Measurements from ENCODE around the gene ELL.

ELL gene

GRCh38 chr19:18503971-18504885 lies 17.6 kb downstream of the ELL start:
- peak in 1 of 2 donors; percentile 7 for DNase-seq

DNA sequence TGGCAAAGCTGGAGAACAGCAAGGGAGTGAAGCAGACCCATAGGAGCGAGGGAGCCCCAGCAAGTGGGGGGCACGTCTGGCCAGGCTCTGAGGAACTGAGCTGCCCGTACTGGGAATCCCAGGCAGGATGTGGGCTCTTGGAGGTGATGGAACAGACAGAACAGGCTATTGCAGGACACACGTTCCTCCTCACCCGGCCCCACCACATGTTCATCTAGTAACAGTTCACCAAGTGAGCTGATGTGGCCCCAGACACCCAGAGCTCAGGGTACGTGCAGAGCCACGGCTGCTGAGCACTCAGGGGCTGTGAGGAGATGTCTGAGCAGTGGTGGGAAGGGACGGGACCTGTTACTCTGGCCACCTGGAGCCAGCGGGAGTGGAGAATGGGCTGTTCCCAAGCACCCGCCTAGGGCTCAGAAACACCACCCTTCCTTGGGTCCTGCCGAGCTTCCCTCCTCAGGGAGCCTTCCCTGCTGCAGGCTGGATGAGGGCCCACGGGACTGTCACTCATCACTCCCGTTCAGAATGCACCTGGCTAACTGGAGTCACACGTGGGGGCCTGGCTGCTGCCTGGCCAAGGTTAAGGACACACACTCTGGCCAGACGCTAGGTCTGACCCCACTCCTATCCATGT lies 18.4 kb downstream of the ELL start:
- DNase-seq, result no peak

DNA sequence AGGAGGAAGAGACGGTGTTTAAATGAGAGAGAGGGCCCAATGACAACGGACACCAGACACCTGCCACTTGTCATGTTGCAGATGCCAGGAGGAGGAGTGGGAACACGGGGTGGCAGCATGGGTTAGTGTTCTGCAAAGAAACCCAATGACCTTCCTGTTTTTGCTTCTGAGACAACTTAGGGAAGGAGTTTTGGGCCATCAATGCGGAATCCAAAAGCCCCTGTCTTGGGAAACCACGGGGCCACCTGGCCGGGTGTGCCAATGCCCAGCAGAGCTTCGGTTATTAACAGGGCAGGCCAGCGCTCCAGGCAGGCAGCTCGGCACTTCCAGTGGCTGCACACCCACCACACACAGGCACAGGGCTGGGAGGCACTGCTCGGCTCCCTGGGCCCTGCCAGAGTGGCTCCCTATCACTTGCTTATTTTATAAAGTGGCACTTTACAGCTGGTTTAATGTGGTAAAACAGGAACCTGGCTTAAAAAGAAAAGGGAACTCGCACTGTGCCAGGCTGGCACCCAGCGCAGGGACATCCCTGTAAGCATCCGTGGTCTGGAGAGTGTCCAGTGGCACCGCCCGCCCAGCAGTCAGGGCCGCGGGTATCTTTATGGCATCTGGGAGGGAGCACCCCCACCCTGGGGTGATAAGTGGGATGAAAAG lies 19.1 kb downstream of the ELL start:
- peak; percentile 52 to 77 for DNase-seq

- DNase-seq, result no peak
These were observed 19.6 kb downstream of the ELL start for GRCh38 chr19:18502246-18502637.

DNA sequence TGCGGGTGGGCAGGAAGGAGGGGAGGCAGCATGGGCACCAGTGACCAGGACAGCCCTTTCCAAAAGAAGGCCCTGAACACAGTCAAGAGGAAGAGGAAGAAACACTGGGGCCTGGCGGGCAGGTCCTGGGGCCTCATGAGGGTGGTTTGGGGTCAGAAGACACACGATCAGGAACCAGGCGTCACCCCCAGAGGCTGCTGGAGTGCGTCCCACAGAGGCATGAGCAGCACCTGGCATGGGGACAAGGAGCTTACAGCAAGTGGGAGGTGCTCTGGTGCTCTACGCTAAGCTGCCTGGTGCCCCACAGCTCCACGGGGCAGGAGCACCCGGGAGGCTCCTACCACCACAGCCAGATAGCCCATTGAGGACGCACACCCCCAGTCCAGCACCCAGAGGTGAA lies 20.0 kb downstream of the ELL start:
- DNase-seq, result no peak

GRCh38 chr19:18501351-18501750 lies 20.5 kb downstream of the ELL start:
- DNase-seq, result no peak

DNA sequence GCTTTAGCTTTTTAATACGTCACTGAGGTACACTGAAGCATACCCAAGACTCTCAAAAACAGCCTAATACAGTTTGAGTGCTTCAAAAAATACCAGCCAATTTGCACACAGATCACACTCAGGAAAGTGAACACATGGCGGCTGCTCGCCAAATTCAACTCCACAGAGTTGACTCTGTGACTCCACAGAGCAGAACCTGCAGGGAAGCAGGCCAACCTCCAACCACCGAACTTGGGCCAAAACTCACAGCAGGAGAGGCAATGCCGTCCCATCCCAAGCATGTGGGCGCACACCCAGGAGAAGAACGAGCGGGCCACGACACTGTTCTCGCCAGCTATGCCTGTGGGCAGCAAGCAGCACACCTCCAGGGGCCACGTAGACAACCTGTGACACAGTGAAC lies 21.1 kb downstream of the ELL start:
- DNase-seq, result no peak

GRCh38 chr19:18500376-18500775 lies 21.5 kb downstream of the ELL start:
- no peak for DNase-seq

- peak in 1 of 2 donors; percentile 73 for DNase-seq
These were observed 22.7 kb downstream of the ELL start for GRCh38 chr19:18499055-18499775.

DNA sequence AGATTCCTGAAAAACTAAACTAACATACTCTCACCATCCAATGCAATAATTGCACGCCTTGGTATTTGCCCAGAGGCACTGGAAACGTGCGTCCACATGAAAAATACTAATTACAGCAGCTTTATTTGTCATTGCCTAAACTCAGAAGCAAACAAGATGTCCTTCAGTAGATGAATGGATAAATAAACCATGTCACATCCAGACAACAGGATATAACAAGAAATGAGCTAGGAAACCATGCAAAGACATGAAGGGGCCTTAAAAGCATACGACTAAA lies 25.0 kb downstream of the ELL start:
- no peak for DNase-seq

- DNase-seq, result peak; percentile 87 to 98
These were observed 25.5 kb downstream of the ELL start for GRCh38 chr19:18496167-18496979.

DNA sequence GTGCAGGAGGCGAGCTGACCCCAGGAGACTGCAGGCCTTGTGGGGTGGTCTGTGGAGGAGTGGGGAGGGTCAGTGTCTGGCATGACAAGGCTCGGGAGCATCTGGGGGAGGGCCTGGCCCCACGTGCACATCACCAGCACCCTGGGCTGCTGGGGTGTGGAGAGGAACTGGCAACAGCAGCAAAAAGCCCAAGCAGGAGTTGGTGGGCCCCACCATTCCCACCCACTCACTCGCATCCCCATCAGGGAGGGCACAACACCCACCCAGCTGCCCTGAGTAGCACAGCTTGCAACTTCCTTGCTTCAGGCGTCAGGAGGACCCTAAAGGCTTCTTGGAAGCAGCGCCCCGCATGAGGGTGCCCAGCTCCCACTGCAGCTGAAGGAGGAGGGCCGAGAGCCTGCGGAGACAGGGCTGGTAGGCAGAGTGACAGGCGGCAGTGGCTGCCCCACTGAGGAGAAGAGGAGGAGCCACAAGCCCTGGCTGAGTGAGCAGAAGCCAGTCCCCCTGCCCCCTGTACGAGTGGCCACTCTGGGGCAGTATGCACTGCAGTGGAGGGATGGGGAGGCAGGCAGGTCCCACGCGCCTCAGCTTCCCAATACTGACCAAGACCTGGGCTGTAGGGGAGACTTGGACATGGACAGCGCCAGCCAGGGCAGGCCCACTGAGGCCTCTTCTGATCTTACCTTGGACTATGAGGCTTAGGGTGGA lies 26.5 kb downstream of the ELL start:
- no peak for DNase-seq

DNA sequence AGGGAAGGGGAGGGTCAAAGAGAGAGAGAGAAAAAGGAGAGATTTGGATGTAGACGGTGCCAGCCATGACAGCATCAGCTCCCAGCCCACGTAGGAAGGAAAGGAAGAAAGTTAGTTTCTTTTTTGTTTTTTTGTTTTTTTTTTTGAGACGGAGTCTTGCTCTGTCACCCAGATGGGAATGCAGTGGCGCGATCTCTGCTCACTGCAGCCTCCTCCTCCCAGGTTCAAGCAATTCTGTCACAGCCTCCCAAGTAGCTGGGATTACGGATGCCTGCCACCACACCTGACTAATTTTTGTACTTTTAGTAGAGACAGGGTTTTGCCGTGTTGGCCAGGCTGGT lies 27.6 kb downstream of the ELL start:
- DNase-seq, result peak in 1 of 2 donors; percentile 37

DNA sequence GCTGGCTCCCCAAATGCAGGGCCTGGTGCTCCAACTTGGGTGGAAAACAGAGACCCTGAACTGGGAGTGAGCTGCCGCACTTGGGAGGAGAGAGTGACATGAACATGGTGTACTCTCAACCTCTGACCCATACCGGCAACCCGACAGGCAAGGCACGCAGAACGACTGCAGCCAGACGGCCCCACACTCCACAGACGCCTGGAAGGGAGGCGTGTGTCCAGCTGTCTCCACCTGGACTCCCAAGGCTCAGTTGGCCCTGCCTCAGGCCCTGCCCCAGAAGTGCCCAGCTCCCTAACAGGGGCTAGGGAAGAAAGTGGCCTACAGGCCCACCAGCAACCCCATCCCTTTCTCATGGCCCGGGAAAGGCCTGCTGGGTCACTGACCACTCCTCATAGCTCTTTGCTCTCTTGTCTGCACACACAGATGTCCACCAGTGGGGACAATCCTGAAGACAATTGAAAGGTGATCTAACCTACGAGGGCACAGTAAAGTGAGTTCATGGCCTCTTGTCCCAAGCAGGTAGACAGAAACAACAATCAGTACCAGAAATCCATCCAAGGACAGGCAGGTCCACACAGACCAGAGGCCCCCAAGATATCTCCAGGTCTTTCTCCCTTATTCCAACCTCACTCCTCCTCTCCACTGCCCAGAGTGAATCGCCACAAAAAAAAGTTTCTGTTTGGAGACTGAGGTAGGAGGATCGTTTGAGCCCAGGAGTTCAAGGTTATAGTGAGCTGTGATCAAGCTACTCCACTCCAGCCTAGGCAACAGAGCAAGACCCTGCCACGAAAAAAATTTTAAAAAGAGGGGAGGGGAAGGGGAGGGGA lies 28.2 kb downstream of the ELL start:
- DNase-seq, result no peak

GRCh38 chr19:18491995-18492953 lies 29.6 kb downstream of the ELL start:
- no peak for DNase-seq

DNA sequence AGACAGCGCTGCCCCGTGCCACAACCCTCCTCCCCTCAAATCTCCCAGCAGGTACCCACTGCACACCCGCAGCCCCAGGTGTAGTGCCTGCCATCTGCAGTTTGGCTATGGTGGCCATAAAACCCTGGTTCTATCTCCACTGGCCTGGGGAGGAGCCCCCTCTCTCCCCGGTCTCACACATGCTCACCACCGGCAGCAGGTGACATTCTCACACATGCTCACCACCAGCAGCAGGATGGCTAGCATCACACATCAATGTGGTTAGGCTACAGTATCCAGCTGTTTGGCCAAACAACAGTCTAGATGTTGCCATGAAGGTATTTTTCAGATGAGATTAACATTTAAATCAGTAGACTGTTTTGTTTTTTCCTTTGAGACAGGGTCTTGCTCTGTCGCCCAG lies 31.1 kb downstream of the ELL start:
- DNase-seq, result no peak

- DNase-seq, result no peak
These were observed 32.2 kb downstream of the ELL start for GRCh38 chr19:18489627-18490184.

DNA sequence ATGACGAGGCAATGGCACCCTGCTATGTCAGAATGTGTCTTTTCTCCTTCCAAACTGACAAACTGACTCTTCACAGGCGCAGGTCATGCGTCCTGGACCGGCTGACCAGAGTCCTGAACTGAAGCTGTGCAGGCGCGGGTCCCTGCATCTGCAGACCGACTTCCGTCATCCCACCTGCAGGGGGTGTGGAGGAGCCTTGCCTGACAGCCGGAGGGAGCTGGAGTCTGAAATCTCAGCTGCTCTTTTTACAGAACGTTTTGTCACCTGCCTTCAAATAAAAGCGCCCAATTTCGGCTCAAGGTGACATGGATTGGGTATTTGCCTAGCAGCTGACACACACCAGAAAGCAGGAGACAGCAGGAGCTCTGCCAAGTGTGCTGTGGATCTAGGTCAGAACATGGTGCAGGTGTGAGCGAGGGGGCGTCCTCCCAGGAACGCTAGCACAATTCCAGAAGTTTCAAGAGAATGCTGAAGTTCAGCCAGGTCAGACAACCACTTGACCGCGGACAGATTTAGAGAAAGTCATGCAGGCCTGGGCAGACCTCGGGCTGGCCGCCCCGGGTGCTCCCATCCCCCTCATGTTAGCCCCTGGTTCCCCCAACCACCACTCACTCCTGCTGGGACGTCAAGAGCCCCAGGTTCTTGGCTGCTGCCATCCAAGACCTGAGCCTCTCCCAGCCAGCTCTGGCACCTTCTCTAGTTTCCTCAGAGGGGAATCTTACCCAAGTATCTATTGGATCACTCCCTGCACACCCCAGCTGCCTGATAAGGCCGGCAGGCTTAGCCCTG lies 32.8 kb downstream of the ELL start:
- DNase-seq, result no peak

DNA sequence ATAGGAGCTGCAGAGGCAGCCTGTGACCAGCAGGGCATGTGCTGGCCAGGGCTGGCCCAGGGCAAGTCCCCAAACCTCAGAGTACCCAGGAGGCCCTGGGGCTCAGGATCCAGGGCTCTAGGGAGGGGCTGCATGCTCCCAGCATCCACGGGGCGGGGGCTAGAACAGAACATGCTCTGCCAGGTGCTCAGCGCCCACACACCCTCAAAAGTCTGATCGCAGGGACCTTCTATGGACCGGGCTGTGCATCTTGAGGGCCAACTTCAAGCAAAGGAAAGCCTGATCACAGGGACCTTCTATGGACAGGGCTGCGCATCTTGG lies 33.5 kb downstream of the ELL start:
- DNase-seq, result peak; percentile 43 to 48

Data from inflammatory macrophage treated with lipopolysaccharide for 1 hour (primary cell).